IMR-90 (cell line): ENCODE measurements around the gene LAMC3. TPM values are rescaled to one million over a fixed set of nuclear protein-coding genes. Genes with fewer than 3 reads are reported as not detected.

Source experiments
- ATAC-seq: fragments of 200-7000 bp; cut with Tn5 transposase; 2 replicates; pipeline ENCODE4 v1.9.1; 2020; ENCODE audit warnings: low read depth, mild to moderate bottlenecking, moderate library complexity
- BruUV-seq: library from RNA; stranded (reverse); fragments of 400-500 nt; replicated peaks from 2 replicates; lab custom pipeline; 2021; lab: Mats Ljungman, UMichigan
- CTCF ChIA-PET: fragments of 300-600 bp; formaldehyde crosslinking; extraction: SDS; loops from one replicate; lab custom pipeline; 2021; ENCODE audit warnings: antibody characterized with exemption; lab: Yijun Ruan, JAX
- POLR2A ChIA-PET: fragments of 300-600 bp; sonication (Branson Sonifier 250); formaldehyde crosslinking; loops from one replicate; lab custom pipeline; 2022; ENCODE audit warnings: antibody characterized with exemption; ENCODE audit not compliant: unreplicated experiment; lab: Charles Lee
- DNase-seq: peaks from one replicate; pipeline ENCODE4 v3.0.0; 2013
- H2AFZ ChIP-seq: replicated peaks from 2 replicates; pipeline ENCODE3; 2013; ENCODE audit warnings: low read length, mild to moderate bottlenecking; ENCODE audit not compliant: poor library complexity
- H2AK5ac ChIP-seq: 2 replicates; pipeline ENCODE4 v1.6.1; 2013; ENCODE audit warnings: low read depth, low read length, inconsistent platforms
- H2AK9ac ChIP-seq: replicated peaks from 2 replicates; pipeline ENCODE3; 2013; ENCODE audit warnings: mild to moderate bottlenecking, low read depth, low read length, moderate library complexity; ENCODE audit not compliant: poor library complexity
- H2BK120ac ChIP-seq: 2 replicates; pipeline ENCODE4 v1.6.1; 2013; ENCODE audit warnings: low read depth, low read length, inconsistent platforms
- H2BK15ac ChIP-seq: 3 replicates; pipeline ENCODE4 v1.6.1; 2013; ENCODE audit warnings: low read depth, low read length, inconsistent platforms
- H2BK20ac ChIP-seq: 2 replicates; pipeline ENCODE4 v1.6.1; 2013; ENCODE audit warnings: low read depth, mild to moderate bottlenecking, inconsistent platforms, low read length, moderate library complexity
- H2BK5ac ChIP-seq: 2 replicates; pipeline ENCODE4 v1.6.1; 2013; ENCODE audit warnings: mild to moderate bottlenecking, low read depth, low read length, inconsistent platforms; ENCODE audit not compliant: poor library complexity, severe bottlenecking
- H3K14ac ChIP-seq: replicated peaks from 2 replicates; pipeline ENCODE4 v1.6.1; 2013; ENCODE audit warnings: low read depth, low read length, inconsistent platforms
- H3K18ac ChIP-seq: 2 replicates; pipeline ENCODE4 v1.6.1; 2013; ENCODE audit warnings: low read depth, low read length, control low read depth
- H3K23ac ChIP-seq: 2 replicates; pipeline ENCODE4 v1.6.1; 2013; ENCODE audit warnings: low read depth, low read length, inconsistent platforms
- H3K27ac ChIP-seq: 2 replicates; pipeline ENCODE4 v1.5.1; 2013; ENCODE audit warnings: mild to moderate bottlenecking, control low read depth, low read length; ENCODE audit not compliant: insufficient read depth
- H3K27me3 ChIP-seq: 2 replicates; pipeline ENCODE4 v1.6.1; 2013; ENCODE audit warnings: low read length; ENCODE audit not compliant: control insufficient read depth, insufficient read depth
- H3K36me3 ChIP-seq: 2 replicates; pipeline ENCODE4 v1.6.1; 2013; ENCODE audit warnings: low read length, mixed read lengths; ENCODE audit not compliant: control insufficient read depth, insufficient read depth
- H3K4ac ChIP-seq: 2 replicates; pipeline ENCODE4 v1.6.1; 2013; ENCODE audit warnings: low read depth, low read length, inconsistent platforms
- H3K4me1 ChIP-seq: 2 replicates; pipeline ENCODE4 v1.6.1; 2013; ENCODE audit warnings: low read length, mixed read lengths; ENCODE audit not compliant: control insufficient read depth, insufficient read depth
- H3K4me2 ChIP-seq: 2 replicates; pipeline ENCODE4 v1.6.1; 2013; ENCODE audit warnings: low read depth, mild to moderate bottlenecking, control low read depth, low read length, moderate library complexity
- H3K4me3 ChIP-seq: 2 replicates; pipeline ENCODE4 v1.5.1; 2013; ENCODE audit warnings: low read depth, mild to moderate bottlenecking, control low read depth, low read length, moderate library complexity; ENCODE audit not compliant: insufficient read depth
- H3K56ac ChIP-seq: 2 replicates; pipeline ENCODE4 v1.6.1; 2013; ENCODE audit warnings: low read length, inconsistent platforms; ENCODE audit not compliant: insufficient read depth; ENCODE audit errors: extremely low read depth
- H3K79me1 ChIP-seq, 2 experiments: 2 replicates each; pipeline ENCODE4 v1.6.1; 2013; ENCODE audit warnings: low read length in 2 of 2, inconsistent platforms in 1 of 2, low read depth in 1 of 2
- H3K9ac ChIP-seq: 2 replicates; pipeline ENCODE4 v1.6.1; 2013; ENCODE audit warnings: low read depth, low read length, control low read depth
- H3K9me1 ChIP-seq: 2 replicates; pipeline ENCODE4 v1.6.1; 2013; ENCODE audit warnings: low read length, inconsistent platforms; ENCODE audit not compliant: insufficient read depth
- H3K9me3 ChIP-seq: 2 replicates; pipeline ENCODE4 v1.6.1; 2013; ENCODE audit warnings: low read length; ENCODE audit not compliant: control insufficient read depth, insufficient read depth
- H4K20me1 ChIP-seq: 2 replicates; pipeline ENCODE4 v1.6.1; 2013; ENCODE audit warnings: low read length, inconsistent platforms; ENCODE audit not compliant: insufficient read depth
- H4K5ac ChIP-seq: 2 replicates; pipeline ENCODE4 v1.6.1; 2013; ENCODE audit warnings: mild to moderate bottlenecking, low read depth, low read length, control low read depth
- H4K8ac ChIP-seq, 2 experiments: 2 replicates each; pipeline ENCODE4 v1.6.1; 2013; ENCODE audit warnings: low read depth in 2 of 2, low read length in 2 of 2, control low read depth in 1 of 2, inconsistent platforms in 1 of 2
- H4K91ac ChIP-seq: 2 replicates; pipeline ENCODE4 v1.6.1; 2013; ENCODE audit warnings: low read depth, low read length, inconsistent platforms; ENCODE audit not compliant: insufficient read depth
- BHLHE40 ChIP-seq: fragments of 150-350 bp; IDR thresholded peaks from 2 replicates; pipeline ENCODE4 v1.6.1; 2016; ENCODE audit warnings: mild to moderate bottlenecking, low read depth, low read length
- CEBPB ChIP-seq: IDR thresholded peaks from 2 replicates; pipeline ENCODE4 v1.6.1; 2012; ENCODE audit warnings: low read depth, low read length, improper control_type of control experiment
- FOS ChIP-seq: fragments of 150-350 bp; IDR thresholded peaks from 2 replicates; pipeline ENCODE4 v1.6.1; 2016; ENCODE audit warnings: low read depth, low read length
- MAFK ChIP-seq: IDR thresholded peaks from 2 replicates; pipeline ENCODE4 v1.6.1; 2012; ENCODE audit warnings: low read depth, low read length, improper control_type of control experiment
- MAZ ChIP-seq: IDR thresholded peaks from 2 replicates; pipeline ENCODE4 v1.6.1; 2012; ENCODE audit warnings: low read depth, mild to moderate bottlenecking, low read length, improper control_type of control experiment, moderate library complexity, borderline replicate concordance
- MXI1 ChIP-seq: IDR thresholded peaks from 2 replicates; pipeline ENCODE4 v1.6.1; 2012; ENCODE audit warnings: low read depth, mild to moderate bottlenecking, low read length, moderate library complexity, borderline replicate concordance
- NFE2L2 ChIP-seq: fragments of 150-350 bp; IDR thresholded peaks from 2 replicates; pipeline ENCODE4 v1.6.1; 2016; ENCODE audit warnings: low read depth, mild to moderate bottlenecking, low read length
- POLR2A ChIP-seq: IDR thresholded peaks from 2 replicates; pipeline ENCODE4 v1.6.1; 2012; ENCODE audit warnings: mild to moderate bottlenecking, low read depth, low read length
- WGBS, 2 experiments: methylation state at CpG; one replicate each; pipeline versions ENCODE4 v1.1.5 to v1.1.7; 2013; ENCODE audit warnings: missing lambda C conversion rate in 2 of 2; ENCODE audit not compliant: insufficient read length in 1 of 2; ENCODE audit errors: extremely low coverage in 2 of 2; 5-methylcytosine and 5-hydroxymethylcytosine counted together
- dilution Hi-C: fragments of 300-500 bp; cut with HindIII; formaldehyde crosslinking; loops from one replicate; pipeline ENCODE4 v1.14.3; 2018; ENCODE audit warnings: low sequenced_read_pairs; ENCODE audit not compliant: unreplicated experiment
- in situ Hi-C: fragments of 300-500 bp; cut with MboI; formaldehyde crosslinking; loops from 3 replicates; pipeline ENCODE4 v1.14.3; 2019; ENCODE audit warnings: low sequenced_read_pairs, inconsistent platforms, mixed read lengths
- intact Hi-C: fragments of 100-400 bp; cut with micrococcal nuclease; formaldehyde crosslinking; loops from 2 replicates; pipeline ENCODE4 v1.10.0; 2022
- polyA plus RNA-seq, 3 experiments: library from polyadenylated mRNA; depleted of rRNA; stranded (reverse); fragments of >200 nt; gene quantifications; 2 replicates each; pipeline ENCODE4 v1.2.3, GENCODE V29; 2012; ENCODE audit warnings: low replicate concordance in 1 of 3
- total RNA-seq: library from RNA; depleted of rRNA; stranded (reverse); fragments of >200 nt; gene quantifications from 2 replicates; pipeline ENCODE4 v1.2.3, GENCODE V29; 2012
- TF ChIP-seq, protein P1 (sequence below): fragments of 150-350 bp; IDR thresholded peaks from 2 replicates; pipeline ENCODE4 v1.6.1; 2017; ENCODE audit warnings: mild to moderate bottlenecking, antibody characterized with exemption, low read length, low read depth
- TF ChIP-seq, protein P2 (sequence below): conservative IDR thresholded peaks from 2 replicates; pipeline ENCODE4 v1.5.1; 2012; ENCODE audit warnings: mild to moderate bottlenecking, low read depth, low read length, improper control_type of control experiment
- TF ChIP-seq, protein P3 (sequence below): fragments of 150-350 bp; IDR thresholded peaks from 2 replicates; pipeline ENCODE4 v1.6.1; 2016; ENCODE audit warnings: low read depth, mild to moderate bottlenecking, low read length, moderate library complexity, borderline replicate concordance

The LAMC3 gene
- total and polyA plus RNA-seq, 2 of the 4 experiments (the other 2 are of a cell fraction), result not detected

DNA sequence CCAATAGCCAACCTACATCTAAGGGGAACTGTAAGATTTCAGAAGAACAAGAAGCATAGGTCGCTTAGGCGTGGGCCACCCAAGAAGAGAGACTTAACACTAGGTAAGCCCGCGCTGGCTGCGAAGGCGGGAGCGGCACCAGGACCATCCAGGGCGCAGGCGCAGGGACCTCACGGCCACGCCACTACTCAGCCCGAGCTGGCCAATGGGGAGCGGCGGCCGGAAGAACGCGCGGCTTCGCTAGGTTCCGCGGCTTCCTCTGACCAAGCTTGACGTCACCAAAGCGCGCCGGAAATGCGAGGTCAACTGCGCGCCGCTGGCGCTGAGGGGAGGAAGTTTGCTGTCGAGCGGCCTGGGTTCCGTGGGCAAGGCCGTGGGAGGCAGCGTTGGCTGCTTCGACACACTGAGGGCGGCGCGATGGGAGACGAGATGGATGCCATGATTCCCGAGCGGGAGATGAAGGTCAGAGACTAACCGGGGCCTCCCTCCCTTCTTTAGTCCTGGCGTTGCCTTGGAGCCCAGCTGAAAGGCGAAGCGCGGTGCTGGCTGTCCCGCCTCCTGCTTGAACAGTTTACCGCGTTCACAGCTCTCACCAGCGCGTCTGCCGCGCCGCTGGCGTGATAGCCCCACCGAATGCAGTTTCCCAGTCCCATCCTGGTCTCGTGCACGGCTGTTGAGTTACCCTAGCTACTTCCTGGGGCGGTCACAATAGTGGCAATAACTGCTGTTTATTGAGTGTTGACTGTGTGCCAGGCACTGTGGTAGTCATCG lies 116.5 kb downstream of the LAMC3 start, which contains the start of gene NUP214:
Gene NUP214, plus strand, starts transcription at position 299 of the 771 bp plus-strand sequence. Its CDS starts 119 bp downstream, at position 418.
- Histone ChIP-seq H2BK120ac (no peak within 1 kb of the TSS), H3K79me1 (peaks cover 6 to 35% of the 10 kb centered on the region in 2 experiments), H2AK9ac (peak within 1 kb of the TSS; percentile 94), H3K36me3 (peaks cover 7% of the 10 kb centered on the region; the same call in 1 of the 2 replicates), H4K91ac (peak within 1 kb of the TSS; percentile 83), H3K9ac (peak within 1 kb of the TSS; percentile 89), H3K27ac (peak within 1 kb of the TSS; percentile 76), H2BK15ac (no peak within 1 kb of the TSS), H2BK20ac (no peak within 1 kb of the TSS), H3K4me1 (no peaks in the 10 kb centered on the region), H4K8ac (peak within 1 kb of the TSS; percentile 59 to 95), H3K9me3 (no peaks in the 10 kb centered on the region), H3K56ac (peak within 1 kb of the TSS; percentile 90), H3K27me3 (peaks cover 2% of the 10 kb centered on the region; the same call in 1 of the 2 replicates), H2AK5ac (peak within 1 kb of the TSS; percentile 37), H3K4me2 (peak within 1 kb of the TSS; percentile 100), H3K4ac (peak within 1 kb of the TSS; percentile 86), H3K18ac (no peak within 1 kb of the TSS; the same call in 1 of the 2 replicates), H3K23ac (peak within 1 kb of the TSS; percentile 85), H3K9me1 (no peaks in the 10 kb centered on the region), H2AFZ (peak within 1 kb of the TSS; percentile 93), H4K20me1 (no peaks in the 10 kb centered on the region), H4K5ac (peak within 1 kb of the TSS; percentile 86), H2BK5ac (peak within 1 kb of the TSS; percentile 63), H3K14ac (peak within 1 kb of the TSS; percentile 95), H3K4me3 (peak within 1 kb of the TSS; percentile 85)
- WGBS, 2 experiments, result 0% methylated on average over 21 of the region's 61 CpGs; no CpG with 5 or more reads in 1 of the 2 experiments
- ChIA-PET CTCF (interaction anchor here (1.4 kb wide), 1 partner anchor 211 kb away, joined by 3 read pairs; no protein-coding TSS in a partner anchor), POLR2A (interaction anchor here (0.6 to 0.9 kb wide), 2 partner anchors 9 to 14 kb away, joined by 3 to 5 read pairs; no protein-coding TSS in a partner anchor)
- intact Hi-C loops, result loop anchor here (2.0 to 5.0 kb wide), 2 partner anchors 42 to 67 kb away; no protein-coding TSS in a partner anchor
- DNase-seq, result peak; percentile 96
- TF ChIP-seq FOS (peak; percentile 38; the same call in 1 of the 2 replicates), MXI1 (peak; percentile 95; the same call in 1 of the 2 replicates), NFE2L2 (no peak), MAFK (no peak), POLR2A (peak; percentile 90), CEBPB (no peak), BHLHE40 (peak; percentile 41; the same call in 1 of the 2 replicates), MAZ (peak; percentile 79; the same call in 1 of the 2 replicates)
- TF ChIP-seq, protein P1, sequence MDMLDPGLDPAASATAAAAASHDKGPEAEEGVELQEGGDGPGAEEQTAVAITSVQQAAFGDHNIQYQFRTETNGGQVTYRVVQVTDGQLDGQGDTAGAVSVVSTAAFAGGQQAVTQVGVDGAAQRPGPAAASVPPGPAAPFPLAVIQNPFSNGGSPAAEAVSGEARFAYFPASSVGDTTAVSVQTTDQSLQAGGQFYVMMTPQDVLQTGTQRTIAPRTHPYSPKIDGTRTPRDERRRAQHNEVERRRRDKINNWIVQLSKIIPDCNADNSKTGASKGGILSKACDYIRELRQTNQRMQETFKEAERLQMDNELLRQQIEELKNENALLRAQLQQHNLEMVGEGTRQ, result no peak
- TF ChIP-seq, protein P2, sequence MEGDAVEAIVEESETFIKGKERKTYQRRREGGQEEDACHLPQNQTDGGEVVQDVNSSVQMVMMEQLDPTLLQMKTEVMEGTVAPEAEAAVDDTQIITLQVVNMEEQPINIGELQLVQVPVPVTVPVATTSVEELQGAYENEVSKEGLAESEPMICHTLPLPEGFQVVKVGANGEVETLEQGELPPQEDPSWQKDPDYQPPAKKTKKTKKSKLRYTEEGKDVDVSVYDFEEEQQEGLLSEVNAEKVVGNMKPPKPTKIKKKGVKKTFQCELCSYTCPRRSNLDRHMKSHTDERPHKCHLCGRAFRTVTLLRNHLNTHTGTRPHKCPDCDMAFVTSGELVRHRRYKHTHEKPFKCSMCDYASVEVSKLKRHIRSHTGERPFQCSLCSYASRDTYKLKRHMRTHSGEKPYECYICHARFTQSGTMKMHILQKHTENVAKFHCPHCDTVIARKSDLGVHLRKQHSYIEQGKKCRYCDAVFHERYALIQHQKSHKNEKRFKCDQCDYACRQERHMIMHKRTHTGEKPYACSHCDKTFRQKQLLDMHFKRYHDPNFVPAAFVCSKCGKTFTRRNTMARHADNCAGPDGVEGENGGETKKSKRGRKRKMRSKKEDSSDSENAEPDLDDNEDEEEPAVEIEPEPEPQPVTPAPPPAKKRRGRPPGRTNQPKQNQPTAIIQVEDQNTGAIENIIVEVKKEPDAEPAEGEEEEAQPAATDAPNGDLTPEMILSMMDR, result no peak
- TF ChIP-seq, protein P3, sequence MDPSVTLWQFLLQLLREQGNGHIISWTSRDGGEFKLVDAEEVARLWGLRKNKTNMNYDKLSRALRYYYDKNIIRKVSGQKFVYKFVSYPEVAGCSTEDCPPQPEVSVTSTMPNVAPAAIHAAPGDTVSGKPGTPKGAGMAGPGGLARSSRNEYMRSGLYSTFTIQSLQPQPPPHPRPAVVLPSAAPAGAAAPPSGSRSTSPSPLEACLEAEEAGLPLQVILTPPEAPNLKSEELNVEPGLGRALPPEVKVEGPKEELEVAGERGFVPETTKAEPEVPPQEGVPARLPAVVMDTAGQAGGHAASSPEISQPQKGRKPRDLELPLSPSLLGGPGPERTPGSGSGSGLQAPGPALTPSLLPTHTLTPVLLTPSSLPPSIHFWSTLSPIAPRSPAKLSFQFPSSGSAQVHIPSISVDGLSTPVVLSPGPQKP, result 0 out of 2 replicates have a peak, but pooled peaks have one; percentile 49
- in situ Hi-C loops, result loop anchor here (25.0 kb wide), 1 partner anchor 1212 kb away; no protein-coding TSS in a partner anchor
- no TSS peak for BruUV-seq
- ATAC-seq, result peak; percentile 100
- dilution Hi-C loops, result no loop called here
